Right lobe of liver (tissue), 4 donors: Measurements from ENCODE around the gene AK5.

Experiments
- CTCF ChIP-seq, 4 donors: fragments of 200-600 bp in 3 of 4; fragments of 450-650 bp in 1 of 4; IDR thresholded peaks; one replicate each; pipeline versions ENCODE4 v1.5.1 to v1.8.0; 2016 to 2022; ENCODE audit warnings: antibody characterized with exemption in 4 of 4, mild to moderate bottlenecking in 2 of 4
- POLR2A ChIP-seq: fragments of 450-650 bp; IDR thresholded peaks from one replicate; pipeline ENCODE4 v1.6.1; 2017; ENCODE audit warnings: antibody characterized with exemption, mild to moderate bottlenecking
- donor health status: DM: no; HTN: no; CAD: no.
- donor health status: DM: no; HTN: no; CAD: no.
- donor health status: DM: no; HTN: yes; CAD: no.

- TF ChIP-seq POLR2A (no peak), CTCF (IDR thresholded peaks at IDR 0.05) (no peak)
Measured at GRCh38 chr1:77585610-77586314, 303.9 kb downstream of the AK5 start.
